B cell (primary cell): ENCODE results near the gene CCL11.

ENCODE experiments used
- EZH2 ChIP-seq: IDR thresholded peaks from 2 replicates; pipeline ENCODE4 v1.6.1; 2012; ENCODE audit warnings: borderline replicate concordance, low read depth, mild to moderate bottlenecking, moderate library complexity, low read length; ENCODE audit not compliant: insufficient read depth, poor library complexity, severe bottlenecking
- TF ChIP-seq, protein P1 (sequence below): fragments of 200-600 bp; IDR thresholded peaks from one replicate; pipeline ENCODE4 v1.8.0; 2022; ENCODE audit warnings: antibody characterized with exemption, mild to moderate bottlenecking

DNA sequence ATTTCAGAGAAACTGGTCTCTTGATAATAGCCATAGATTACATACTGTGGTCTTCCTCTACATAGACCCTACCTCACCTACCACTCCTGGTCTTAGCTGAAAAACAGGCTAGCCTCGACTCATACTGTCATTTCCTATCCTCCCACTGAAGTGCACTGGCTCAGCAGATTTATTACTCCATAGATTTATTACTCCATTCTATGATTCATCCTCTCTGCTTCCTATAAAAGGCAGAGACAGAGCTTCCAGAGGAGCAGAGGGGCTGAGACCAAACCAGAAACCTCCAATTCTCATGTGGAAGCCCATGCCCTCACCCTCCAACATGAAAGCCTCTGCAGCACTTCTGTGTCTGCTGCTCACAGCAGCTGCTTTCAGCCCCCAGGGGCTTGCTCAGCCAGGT, 15.6 kb upstream of the CCL11 start, which contains the start of gene CCL7:
- TF ChIP-seq, protein P1, sequence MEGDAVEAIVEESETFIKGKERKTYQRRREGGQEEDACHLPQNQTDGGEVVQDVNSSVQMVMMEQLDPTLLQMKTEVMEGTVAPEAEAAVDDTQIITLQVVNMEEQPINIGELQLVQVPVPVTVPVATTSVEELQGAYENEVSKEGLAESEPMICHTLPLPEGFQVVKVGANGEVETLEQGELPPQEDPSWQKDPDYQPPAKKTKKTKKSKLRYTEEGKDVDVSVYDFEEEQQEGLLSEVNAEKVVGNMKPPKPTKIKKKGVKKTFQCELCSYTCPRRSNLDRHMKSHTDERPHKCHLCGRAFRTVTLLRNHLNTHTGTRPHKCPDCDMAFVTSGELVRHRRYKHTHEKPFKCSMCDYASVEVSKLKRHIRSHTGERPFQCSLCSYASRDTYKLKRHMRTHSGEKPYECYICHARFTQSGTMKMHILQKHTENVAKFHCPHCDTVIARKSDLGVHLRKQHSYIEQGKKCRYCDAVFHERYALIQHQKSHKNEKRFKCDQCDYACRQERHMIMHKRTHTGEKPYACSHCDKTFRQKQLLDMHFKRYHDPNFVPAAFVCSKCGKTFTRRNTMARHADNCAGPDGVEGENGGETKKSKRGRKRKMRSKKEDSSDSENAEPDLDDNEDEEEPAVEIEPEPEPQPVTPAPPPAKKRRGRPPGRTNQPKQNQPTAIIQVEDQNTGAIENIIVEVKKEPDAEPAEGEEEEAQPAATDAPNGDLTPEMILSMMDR, result no peak
- no peak for TF ChIP-seq EZH2
